A673 (cell line): ENCODE measurements around the gene XPO4. TPM values are rescaled to one million over a fixed set of nuclear protein-coding genes. Genes with fewer than 3 reads are reported as not detected.
A peak's percentile ranks its signal among the peaks of the same experiment; 100 is the strongest.

Experiments used
- BruUV-seq: library from RNA; stranded (reverse); fragments of 400-500 nt; replicated peaks from 2 replicates; lab custom pipeline; 2021; lab: Mats Ljungman, UMichigan
- CTCF ChIA-PET: fragments of 300-600 bp; sonication (Branson Sonifier 250); formaldehyde crosslinking; loops from one replicate; lab custom pipeline; 2022; ENCODE audit warnings: antibody characterized with exemption; lab: Charles Lee
- POLR2A ChIA-PET: fragments of 300-600 bp; sonication (Branson Sonifier 250); formaldehyde crosslinking; loops from one replicate; lab custom pipeline; 2022; ENCODE audit warnings: antibody characterized with exemption; ENCODE audit not compliant: low non-redundant PET; lab: Charles Lee
- DNase-seq: peaks from one replicate; pipeline ENCODE4 v3.0.0-alpha.2; 2015; ENCODE audit warnings: low spot score
- H3K27ac ChIP-seq: fragments of 200-600 bp; sonication (generic); 2 replicates; pipeline ENCODE4 v1.5.1; 2016; ENCODE audit warnings: mixed run types, low read depth, mild to moderate bottlenecking, mixed read lengths, antibody characterized with exemption, low read length; ENCODE audit not compliant: poor library complexity, severe bottlenecking
- H3K27me3 ChIP-seq: fragments of 200-600 bp; sonication (generic); replicated peaks from 2 replicates; pipeline ENCODE4 v1.6.1; 2017; ENCODE audit warnings: mixed run types, low read depth, mild to moderate bottlenecking, mixed read lengths, antibody characterized with exemption, low read length; ENCODE audit not compliant: insufficient read depth, poor library complexity
- H3K36me3 ChIP-seq: fragments of 200-600 bp; sonication (generic); 2 replicates; pipeline ENCODE4 v1.6.1; 2016; ENCODE audit warnings: mixed run types, mild to moderate bottlenecking, mixed read lengths, antibody characterized with exemption, low read length; ENCODE audit not compliant: insufficient read depth, poor library complexity, severe bottlenecking
- H3K4me1 ChIP-seq: fragments of 200-600 bp; sonication (generic); 2 replicates; pipeline ENCODE4 v1.6.1; 2017; ENCODE audit warnings: mixed run types, mild to moderate bottlenecking, mixed read lengths, antibody characterized with exemption, low read length; ENCODE audit not compliant: insufficient read depth, poor library complexity, severe bottlenecking
- H3K4me3 ChIP-seq: fragments of 200-600 bp; sonication (generic); 2 replicates; pipeline ENCODE4 v1.5.1; 2016; ENCODE audit warnings: low read depth, mixed run types, mild to moderate bottlenecking, mixed read lengths, low read length; ENCODE audit not compliant: poor library complexity, severe bottlenecking
- H3K9me3 ChIP-seq: fragments of 200-600 bp; sonication (generic); 2 replicates; pipeline ENCODE4 v1.6.1; 2016; ENCODE audit warnings: mixed run types, low read depth, mild to moderate bottlenecking, mixed read lengths, antibody characterized with exemption, low read length; ENCODE audit not compliant: poor library complexity, severe bottlenecking
- CTCF ChIP-seq: fragments of 300-800, 200-600 bp; sonication (generic); conservative IDR thresholded peaks from 2 replicates; pipeline ENCODE4 v1.5.1; 2017; ENCODE audit warnings: low read depth, mild to moderate bottlenecking, antibody characterized with exemption, low read length, moderate library complexity, mixed read lengths
- EZH2 ChIP-seq: fragments of 200-600 bp; sonication (generic); IDR thresholded peaks from 2 replicates; pipeline ENCODE4 v1.6.1; 2017; ENCODE audit warnings: borderline replicate concordance, low read depth, mild to moderate bottlenecking, mixed read lengths, antibody characterized with exemption, low read length; ENCODE audit not compliant: poor library complexity, severe bottlenecking
- intact Hi-C: fragments of 100-400 bp; cut with micrococcal nuclease; formaldehyde crosslinking; loops from one replicate; pipeline ENCODE4 v1.10.0; 2022; ENCODE audit not compliant: unreplicated experiment
- total RNA-seq: library from RNA; stranded (reverse); gene quantifications from 2 replicates; pipeline ENCODE4 v1.2.3, GENCODE V29; 2021

Gene XPO4
- total RNA-seq, 1 experiment from 2014 or later = 39.8 TPM

GRCh38 chr13:20851844-20852402 lies 50.6 kb downstream of the XPO4 start:
- Histone ChIP-seq H3K4me3 (no peak overlapping the region), H3K9me3 (no peaks in the 10 kb centered on the region), H3K27ac (no peak overlapping the region), H3K4me1 (peaks cover 27% of the 10 kb centered on the region), H3K27me3 (no peaks in the 10 kb centered on the region), H3K36me3 (no peaks in the 10 kb centered on the region)
- TF ChIP-seq EZH2 = no peak
- TF ChIP-seq CTCF = no peak
- intact Hi-C loops = no loop called here
- BruUV-seq = no TSS peak
- POLR2A ChIA-PET = no interaction called here
- CTCF ChIA-PET = no interaction called here
- no peak for DNase-seq

- Histone ChIP-seq H3K9me3 (no peaks in the 10 kb centered on the region), H3K27me3 (no peaks in the 10 kb centered on the region), H3K27ac (no peak overlapping the region), H3K4me1 (peaks cover 41% of the 10 kb centered on the region), H3K4me3 (no peak overlapping the region), H3K36me3 (no peaks in the 10 kb centered on the region)
- POLR2A ChIA-PET = no interaction called here
- CTCF ChIA-PET = interaction anchor here (0.5 kb wide), 1 partner anchor 139 kb away, joined by 7 read pairs; no protein-coding TSS in a partner anchor
- no TSS peak for BruUV-seq
- intact Hi-C loops = no loop called here
- DNase-seq = peak; percentile 45
- TF ChIP-seq EZH2 = no peak
- TF ChIP-seq CTCF = no peak
These were observed 53.6 kb downstream of the XPO4 start for GRCh38 chr13:20848944-20849343.

- no peaks in the 10 kb centered on the region for H3K9me3 ChIP-seq
- H3K27me3 ChIP-seq = no peaks in the 10 kb centered on the region
- CTCF ChIA-PET = no interaction called here
- peaks cover 41% of the 10 kb centered on the region for H3K4me1 ChIP-seq
- no TSS peak for BruUV-seq
- no peak overlapping the region for H3K4me3 ChIP-seq
- no peaks in the 10 kb centered on the region for H3K36me3 ChIP-seq
- POLR2A ChIA-PET = no interaction called here
- intact Hi-C loops = no loop called here
- TF ChIP-seq CTCF (no peak), EZH2 (no peak)
- DNase-seq = no peak
- no peak overlapping the region for H3K27ac ChIP-seq
These were observed 54.3 kb downstream of the XPO4 start for GRCh38 chr13:20848203-20848602.
